Activated T-cell treated with anti-CD3 and anti-CD28 coated beads for 24 hours (primary cell): Measurements from ENCODE around the gene CCDC24.

Experiments
- DNase-seq: peaks from one replicate; pipeline ENCODE4 v3.0.0-alpha.2; 2020; ENCODE audit warnings: low read depth

Gene CCDC24

GRCh38 chr1:43981135-43981491 is 10.3 kb upstream of the CCDC24 start:
- no peak for DNase-seq

- no peak for DNase-seq
Measured at GRCh38 chr1:43981636-43982035, 9.8 kb upstream of the CCDC24 start.

- DNase-seq: no peak
Measured at GRCh38 chr1:43982241-43982640, 9.2 kb upstream of the CCDC24 start.

GRCh38 chr1:43982808-43983207 is 8.6 kb upstream of the CCDC24 start:
- no peak for DNase-seq

GRCh38 chr1:43983253-43983899 is 8.0 kb upstream of the CCDC24 start:
- no peak for DNase-seq

- DNase-seq: no peak
Measured at GRCh38 chr1:43984855-43985254, 6.5 kb upstream of the CCDC24 start.

- no peak for DNase-seq
Measured at GRCh38 chr1:43985984-43986595, 5.3 kb upstream of the CCDC24 start.

GRCh38 chr1:43986712-43987111 is 4.7 kb upstream of the CCDC24 start:
- no peak for DNase-seq

GRCh38 chr1:43987159-43987902 is 4.1 kb upstream of the CCDC24 start:
- DNase-seq: no peak

- no peak for DNase-seq
Measured at GRCh38 chr1:43990271-43991199, 864 bp upstream of the CCDC24 start.

GRCh38 chr1:43991200-43991475 is 261 bp upstream of the CCDC24 start:
- no peak for DNase-seq

- no peak for DNase-seq
Measured at GRCh38 chr1:43992232-43992995, 1.0 kb downstream of the CCDC24 start.

GRCh38 chr1:43993206-43993914 is 2.0 kb downstream of the CCDC24 start:
- no peak for DNase-seq

- no peak for DNase-seq
Measured at GRCh38 chr1:43994071-43994470, 2.7 kb downstream of the CCDC24 start.

GRCh38 chr1:43994794-43995790 is 3.7 kb downstream of the CCDC24 start:
- DNase-seq: no peak

- DNase-seq: no peak
Measured at GRCh38 chr1:43995984-43996732, 4.8 kb downstream of the CCDC24 start.

GRCh38 chr1:43996733-43997115 is 5.3 kb downstream of the CCDC24 start:
- no peak for DNase-seq

GRCh38 chr1:43997295-43997999 is 6.0 kb downstream of the CCDC24 start:
- no peak for DNase-seq

- DNase-seq: no peak
Measured at GRCh38 chr1:43998000-43998378, 6.6 kb downstream of the CCDC24 start.
